Femur (tissue), 1 donor: ENCODE results near the gene SLC66A1.

Experiments used
- DNase-seq: peaks from one replicate; pipeline ENCODE4 v3.0.0-alpha.2; 2017

Gene SLC66A1

DNA sequence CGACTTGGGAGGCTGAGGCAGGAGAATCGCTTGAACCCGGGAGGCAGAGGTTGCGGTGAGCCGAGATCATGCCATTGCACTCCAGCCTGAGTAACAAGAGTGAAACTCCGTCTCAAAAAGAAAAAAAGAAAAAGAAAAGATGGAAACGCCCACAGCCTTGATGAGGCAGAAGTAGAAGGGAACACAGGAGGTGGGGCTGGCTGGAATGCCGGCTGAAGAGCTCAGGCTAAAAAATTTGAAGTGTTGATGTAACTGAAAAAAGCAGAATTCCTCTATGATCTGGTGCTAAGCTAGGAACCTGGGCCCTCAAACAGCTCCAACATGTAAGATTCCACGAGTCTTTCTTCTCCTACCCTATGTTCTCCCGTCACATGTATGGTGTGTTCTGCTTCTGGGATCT is 53.6 kb downstream of the SLC66A1 start:
- no peak for DNase-seq

- no peak for DNase-seq
Observed at GRCh38 chr1:19366599-19367536, 54.7 kb downstream of the SLC66A1 start.

DNA sequence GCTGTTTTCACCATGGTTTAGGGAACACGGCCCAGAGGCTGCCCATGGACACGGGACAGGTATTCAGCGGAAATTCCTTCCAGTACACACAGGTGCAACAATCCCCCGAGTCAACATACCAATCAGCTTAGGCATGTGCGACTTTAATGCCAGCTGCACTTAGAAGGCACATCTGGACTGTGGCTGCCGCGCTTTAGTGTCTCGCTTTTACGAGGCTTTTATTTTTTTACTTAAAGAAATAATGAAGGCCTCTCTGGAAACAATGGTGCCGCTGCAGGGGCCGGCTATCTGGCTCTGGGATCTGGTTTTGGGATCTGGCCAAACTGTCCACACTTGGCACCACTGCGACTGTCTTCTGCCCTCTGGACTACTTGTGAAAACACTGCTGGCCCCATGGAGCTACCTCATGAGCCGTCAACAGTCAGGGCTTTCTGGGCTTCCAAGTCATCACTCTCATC is 55.5 kb downstream of the SLC66A1 start:
- no peak for DNase-seq

DNA sequence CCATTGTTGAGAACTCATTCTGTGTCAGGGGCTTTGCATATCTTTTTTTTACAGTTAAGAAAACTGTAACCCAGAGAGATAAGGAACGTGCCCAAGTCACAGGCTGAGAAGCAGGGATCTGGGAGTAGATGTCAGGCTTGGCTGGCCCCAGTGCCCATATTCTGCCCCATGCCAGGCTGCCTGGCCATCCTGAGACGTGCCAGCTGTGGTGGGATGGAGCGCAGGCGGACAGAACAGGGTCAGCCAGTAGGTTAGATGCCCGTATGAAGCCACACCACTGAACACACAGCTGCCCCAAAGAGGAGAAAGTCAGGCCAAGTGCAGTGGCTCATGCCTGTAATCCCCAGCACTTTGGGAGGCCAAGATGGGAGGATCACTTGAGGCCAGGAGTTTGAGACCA is 55.9 kb downstream of the SLC66A1 start:
- DNase-seq: no peak

- DNase-seq: no peak
Observed at GRCh38 chr1:19368964-19369363, 56.8 kb downstream of the SLC66A1 start.

DNA sequence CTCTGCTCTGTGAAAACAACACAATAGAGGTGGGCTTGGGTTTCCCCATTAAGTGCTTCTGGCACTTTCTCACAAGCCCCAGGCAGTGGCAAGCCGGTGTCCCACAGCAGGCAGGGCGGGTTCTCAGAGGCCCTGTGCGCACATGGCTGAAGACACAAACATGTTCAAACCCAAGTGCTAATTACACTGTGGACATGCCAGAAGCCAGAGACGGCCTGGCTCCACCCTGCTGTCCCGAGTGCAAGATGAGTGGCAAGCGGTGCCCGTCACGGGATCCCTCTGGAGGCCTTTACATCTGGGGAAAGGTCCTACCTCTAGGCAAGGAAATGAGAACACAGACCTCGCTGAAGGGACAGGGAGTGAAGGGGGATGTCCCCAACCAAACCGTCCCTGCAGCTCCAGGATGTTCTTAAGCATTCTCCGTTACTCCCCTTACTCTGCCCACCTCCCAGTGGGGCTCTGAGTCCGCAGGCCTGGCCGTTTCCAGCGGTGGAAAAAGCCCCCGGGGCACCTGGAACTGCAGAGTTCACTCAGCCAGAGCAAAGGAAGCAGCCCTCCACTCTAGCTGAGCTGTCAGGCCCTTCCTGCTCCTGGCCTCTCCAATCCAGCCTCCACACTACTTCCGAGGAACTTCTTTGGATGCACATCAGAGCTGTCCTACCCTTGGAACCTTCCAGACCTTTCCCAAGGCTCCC is 57.4 kb downstream of the SLC66A1 start:
- no peak for DNase-seq

GRCh38 chr1:19370453-19371170 is 58.5 kb downstream of the SLC66A1 start:
- DNase-seq: no peak

DNA sequence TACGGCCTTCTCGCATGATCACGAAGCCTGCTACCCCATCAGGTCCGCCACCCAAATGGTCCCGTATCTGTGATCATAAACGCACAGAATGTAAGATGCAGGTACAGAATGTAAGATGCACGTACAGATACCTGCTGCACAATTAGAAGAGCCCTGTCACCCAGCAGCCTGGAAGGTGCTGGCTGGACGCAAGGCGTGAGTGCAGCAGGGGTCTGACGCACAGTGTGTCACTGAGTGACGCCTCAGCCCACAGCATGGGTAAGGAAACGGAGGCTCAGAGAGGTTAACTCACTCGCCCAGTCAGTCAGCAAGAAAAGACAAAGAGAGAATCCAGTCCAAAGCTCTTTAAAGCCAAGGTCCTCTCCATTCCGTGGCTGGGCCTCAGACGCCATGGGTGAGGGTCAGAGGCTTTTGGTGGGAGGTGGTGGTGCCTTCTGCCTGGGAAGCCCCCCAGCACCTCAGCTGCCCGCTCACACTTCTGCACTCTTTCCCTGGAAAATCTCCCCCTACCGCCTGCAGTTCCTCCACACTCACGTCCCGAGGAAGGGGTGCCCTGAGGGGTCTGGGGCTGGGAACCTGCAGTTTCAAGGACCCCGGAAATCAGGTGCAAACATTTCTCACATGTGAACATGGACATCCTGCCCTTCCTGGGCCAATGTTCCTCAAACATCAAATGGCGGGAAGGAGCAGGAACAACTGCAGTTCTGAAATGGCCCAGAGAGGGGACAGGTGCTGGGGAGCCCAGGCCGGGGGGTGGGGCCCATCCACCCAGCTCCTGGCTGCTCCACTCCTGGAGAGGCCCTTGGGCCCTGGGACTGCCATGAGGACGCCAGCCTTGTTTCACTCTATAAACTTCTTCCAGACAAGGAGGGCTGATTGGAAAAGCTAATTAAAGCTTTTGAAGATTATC is 59.4 kb downstream of the SLC66A1 start:
- no peak for DNase-seq

DNA sequence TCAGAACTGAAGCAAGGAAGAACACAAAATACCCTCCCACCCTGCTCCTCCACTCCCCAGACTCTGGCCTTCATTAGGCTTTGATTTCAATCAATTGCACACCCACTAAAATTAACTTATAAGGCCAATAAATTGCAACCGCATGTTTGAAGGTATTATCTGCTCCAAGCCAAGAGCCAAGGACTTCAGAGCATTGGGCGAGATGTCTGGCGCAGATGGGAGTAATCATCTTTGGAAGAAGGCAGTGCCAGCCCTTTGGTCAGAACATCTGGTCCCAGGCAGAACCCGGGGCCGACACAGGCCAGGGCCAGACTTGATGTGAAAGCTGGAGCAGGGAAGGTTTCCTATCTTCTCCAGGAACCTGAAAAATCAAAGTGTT is 60.0 kb downstream of the SLC66A1 start:
- no peak for DNase-seq

- DNase-seq: no peak
Observed at GRCh38 chr1:19372602-19373001, 60.5 kb downstream of the SLC66A1 start.

- no peak for DNase-seq
Observed at GRCh38 chr1:19373211-19374082, 61.3 kb downstream of the SLC66A1 start.

DNA sequence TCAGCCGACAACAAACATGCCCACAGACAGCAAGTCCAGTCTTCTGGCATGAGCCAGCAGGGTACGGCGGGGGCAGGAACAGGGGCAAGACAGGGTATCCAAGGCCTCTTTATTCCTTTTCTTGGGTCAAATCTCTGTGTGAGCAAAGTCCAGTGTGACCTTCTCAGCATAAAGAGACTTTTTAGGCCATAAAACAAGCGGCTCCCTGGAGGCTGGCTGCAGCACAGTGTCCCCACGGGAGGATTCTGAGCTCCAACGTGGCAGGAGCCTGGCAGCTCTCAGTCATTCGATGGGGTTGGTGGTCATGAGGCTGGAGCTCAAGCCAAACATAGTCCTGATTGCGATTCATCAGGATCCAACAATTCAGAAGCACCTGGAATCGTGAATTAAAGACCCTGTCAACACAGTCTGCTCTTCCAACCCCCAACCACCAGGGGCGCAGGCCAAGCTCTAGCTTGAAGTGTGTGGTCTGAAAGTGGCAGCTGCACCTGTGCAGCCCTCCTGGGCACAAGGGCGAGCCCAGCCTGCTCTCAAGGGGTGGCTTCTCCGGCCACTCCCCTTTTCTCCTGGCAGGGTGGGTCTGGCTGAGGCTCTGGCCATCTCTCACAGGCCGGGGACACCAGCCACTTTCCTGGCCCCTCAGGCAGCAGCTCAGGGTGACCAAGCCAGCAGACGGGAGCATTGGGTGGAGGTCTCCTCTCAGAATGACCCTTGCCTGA is 62.1 kb downstream of the SLC66A1 start:
- no peak for DNase-seq

GRCh38 chr1:19374926-19375325 is 62.8 kb downstream of the SLC66A1 start:
- DNase-seq: no peak

GRCh38 chr1:19375631-19376400 is 63.7 kb downstream of the SLC66A1 start:
- no peak for DNase-seq

DNA sequence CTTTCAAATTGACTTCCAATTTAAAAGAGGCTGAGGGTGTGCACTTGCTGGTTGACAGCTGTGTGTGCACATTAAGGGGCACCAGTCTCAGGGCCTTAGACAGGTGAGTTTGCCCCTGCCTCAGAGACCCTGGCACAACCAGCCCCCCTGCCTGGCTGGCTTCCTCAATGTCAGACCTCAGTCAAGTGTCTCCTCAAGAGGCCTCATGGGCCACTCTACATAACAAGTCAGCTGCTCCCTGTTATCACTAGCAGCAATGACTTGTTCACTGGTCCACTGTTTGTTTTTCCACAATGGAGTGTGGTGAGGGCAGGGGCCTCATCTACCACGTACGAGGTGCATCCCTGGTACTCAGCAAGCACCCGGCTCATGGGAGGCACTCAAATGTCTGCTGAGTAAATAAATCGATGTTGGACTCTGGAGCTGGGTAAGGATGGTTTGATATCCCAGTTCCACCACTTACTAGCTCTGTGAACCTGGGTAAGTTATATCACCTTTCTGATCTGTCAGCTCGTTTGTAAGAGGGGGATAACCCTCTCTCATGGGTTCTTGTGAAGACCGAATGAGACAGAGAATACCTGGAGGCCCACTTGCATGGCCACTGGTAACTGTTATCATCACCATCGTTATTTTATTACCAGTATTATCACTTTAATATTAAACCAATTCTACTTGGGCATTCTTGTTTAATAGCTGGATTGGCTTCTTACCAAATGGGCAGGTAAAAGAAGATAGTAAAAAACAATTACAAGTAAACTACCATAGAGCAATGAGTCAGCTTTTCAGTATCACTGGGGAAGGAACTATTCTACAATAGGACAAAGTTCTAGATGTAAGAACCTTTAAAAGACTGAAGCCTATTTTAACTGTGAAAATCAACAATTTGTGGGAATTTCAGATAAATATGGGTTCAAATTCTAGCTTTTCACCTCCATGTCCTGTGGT is 64.6 kb downstream of the SLC66A1 start:
- DNase-seq: no peak

GRCh38 chr1:19377812-19378718 is 65.9 kb downstream of the SLC66A1 start:
- no peak for DNase-seq
